ENCODE results near the gene TRIM63. TPM values are rescaled to one million over a fixed set of nuclear protein-coding genes. Genes with fewer than 3 reads are reported as not detected.

The TRIM63 gene
- polyA plus RNA-seq, 1 experiment: not detected

- no peak overlapping the region for H3K4me3 ChIP-seq (ENCODE audit: low read depth, low read length)
- H3K27ac ChIP-seq (ENCODE audit: low read depth, low read length): no peak overlapping the region
- H3K27me3 ChIP-seq (ENCODE audit: control insufficient read depth, insufficient read depth, low read length): peaks cover 81% of the 10 kb centered on the region
- ChIA-PET CTCF (interaction anchor here (1.6 kb wide), 2 partner anchors 9 to 10 kb away, joined by 4 to 9 read pairs; no protein-coding TSS in a partner anchor), POLR2A (interaction anchor here (0.5 kb wide), 1 partner anchor 9 kb away, joined by 4 read pairs; no protein-coding TSS in a partner anchor)
- no peak for DNase-seq (ENCODE audit: low read depth, low spot score)
- TF ChIP-seq CTCF (IDR thresholded peaks at IDR 0.05; ENCODE audit: low read depth, low read length): no peak
- H3K9me3 ChIP-seq (ENCODE audit: control insufficient read depth, insufficient read depth, low read length): no peaks in the 10 kb centered on the region
Observed at GRCh38 chr1:26044971-26045721, 22.3 kb downstream of the TRIM63 start.

GRCh38 chr1:26044414-26044813 lies 23.0 kb downstream of the TRIM63 start:
- no peak for DNase-seq (ENCODE audit: low read depth, low spot score)
- CTCF ChIA-PET: interaction anchor here (1.6 kb wide), 2 partner anchors 8 to 10 kb away, joined by 4 to 9 read pairs; no protein-coding TSS in a partner anchor
- Histone ChIP-seq H3K27me3 (ENCODE audit: control insufficient read depth, insufficient read depth, low read length) (peaks cover 74% of the 10 kb centered on the region), H3K27ac (ENCODE audit: low read depth, low read length) (no peak overlapping the region), H3K9me3 (ENCODE audit: control insufficient read depth, insufficient read depth, low read length) (no peaks in the 10 kb centered on the region), H3K4me3 (ENCODE audit: low read depth, low read length) (no peak overlapping the region)
- POLR2A ChIA-PET: interaction anchor here (0.5 kb wide), 1 partner anchor 10 kb away, joined by 4 read pairs; no protein-coding TSS in a partner anchor
- no peak for TF ChIP-seq CTCF (IDR thresholded peaks at IDR 0.05; ENCODE audit: low read depth, low read length)

- Histone ChIP-seq H3K27ac (ENCODE audit: low read depth, low read length) (no peak overlapping the region), H3K9me3 (ENCODE audit: control insufficient read depth, insufficient read depth, low read length) (no peaks in the 10 kb centered on the region), H3K4me3 (ENCODE audit: low read depth, low read length) (no peak overlapping the region), H3K27me3 (ENCODE audit: control insufficient read depth, insufficient read depth, low read length) (peaks cover 73% of the 10 kb centered on the region)
- CTCF ChIA-PET: interaction anchor here (1.6 kb wide), 1 partner anchor 9 kb away, joined by 4 read pairs; no protein-coding TSS in a partner anchor
- no peak for DNase-seq (ENCODE audit: low read depth, low spot score)
- POLR2A ChIA-PET: interaction anchor here (0.6 kb wide), 1 partner anchor 151 kb away, joined by 12 read pairs; no protein-coding TSS in a partner anchor
- no peak for TF ChIP-seq CTCF (IDR thresholded peaks at IDR 0.05; ENCODE audit: low read depth, low read length)
Observed at GRCh38 chr1:26043765-26044164, 23.7 kb downstream of the TRIM63 start.

- Histone ChIP-seq H3K27me3 (ENCODE audit: control insufficient read depth, insufficient read depth, low read length) (peaks cover 57% of the 10 kb centered on the region), H3K4me3 (ENCODE audit: low read depth, low read length) (no peak overlapping the region), H3K27ac (ENCODE audit: low read depth, low read length) (no peak overlapping the region), H3K9me3 (ENCODE audit: control insufficient read depth, insufficient read depth, low read length) (no peaks in the 10 kb centered on the region)
- DNase-seq (ENCODE audit: low read depth, low spot score): no peak
- POLR2A ChIA-PET: interaction anchor here (0.6 kb wide), 2 partner anchors 14 to 180 kb away, joined by 5 to 9 read pairs; no protein-coding TSS in a partner anchor
- TF ChIP-seq CTCF (IDR thresholded peaks at IDR 0.05; ENCODE audit: low read depth, low read length): no peak
- CTCF ChIA-PET: interaction anchor here (0.7 kb wide), 1 partner anchor 100 kb away, joined by 3 read pairs; no protein-coding TSS in a partner anchor
Observed at GRCh38 chr1:26041978-26042377, 25.5 kb downstream of the TRIM63 start.

GRCh38 chr1:26041401-26041800 lies 26.0 kb downstream of the TRIM63 start:
- no peak for TF ChIP-seq CTCF (IDR thresholded peaks at IDR 0.05; ENCODE audit: low read depth, low read length)
- POLR2A ChIA-PET: no interaction called here
- DNase-seq (ENCODE audit: low read depth, low spot score): no peak
- no peak overlapping the region for H3K27ac ChIP-seq (ENCODE audit: low read depth, low read length)
- peaks cover 51% of the 10 kb centered on the region for H3K27me3 ChIP-seq (ENCODE audit: control insufficient read depth, insufficient read depth, low read length)
- CTCF ChIA-PET: interaction anchor here (0.7 kb wide), 1 partner anchor 100 kb away, joined by 3 read pairs; no protein-coding TSS in a partner anchor
- H3K9me3 ChIP-seq (ENCODE audit: control insufficient read depth, insufficient read depth, low read length): no peaks in the 10 kb centered on the region; the same call in 1 of the 2 replicates
- no peak overlapping the region for H3K4me3 ChIP-seq (ENCODE audit: low read depth, low read length)
